ENCODE results near the gene DBF4.

Gene DBF4

GRCh38 chr7:87934699-87935383 lies 58.5 kb downstream of the DBF4 start:
- peak; percentile 42; the same call in 1 of the 2 replicates for TF ChIP-seq ZBTB7A (IDR thresholded peaks at IDR 0.05; ENCODE audit: low read depth)
- TF ChIP-seq MAX (IDR thresholded peaks at IDR 0.05) = peak; percentile 89
- no peak for TF ChIP-seq REST (IDR thresholded peaks at IDR 0.05; ENCODE audit: low read depth)
- no peak for TF ChIP-seq TEAD4 (IDR thresholded peaks at IDR 0.05)

DNA sequence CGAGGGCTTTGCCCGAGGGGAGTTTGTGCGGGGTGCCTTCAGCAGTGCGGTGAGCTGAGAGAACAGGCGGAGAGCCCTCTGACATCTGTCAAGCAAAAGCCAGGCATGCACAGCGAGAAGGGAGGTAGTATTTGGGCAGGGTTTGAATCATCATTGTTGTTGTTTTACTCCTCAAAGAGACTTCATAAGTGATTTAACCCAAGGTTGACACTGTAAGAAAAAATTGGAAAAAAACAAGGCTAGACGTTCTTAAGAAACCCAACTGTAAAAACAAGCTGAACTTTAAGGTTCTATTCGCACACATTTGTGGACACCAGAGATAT lies 59.1 kb downstream of the DBF4 start:
- TF ChIP-seq CREB1 (IDR thresholded peaks at IDR 0.05; ENCODE audit: low read depth) (no peak), TCF12 (IDR thresholded peaks at IDR 0.05; ENCODE audit: low read depth) (no peak), EP300 (IDR thresholded peaks at IDR 0.05; ENCODE audit: borderline replicate concordance) (no peak), USF1 (IDR thresholded peaks at IDR 0.05) (no peak), CEBPB (IDR thresholded peaks at IDR 0.05) (no peak), MAX (IDR thresholded peaks at IDR 0.05) (no peak), RAD21 (IDR thresholded peaks at IDR 0.05; ENCODE audit: low read depth) (no peak), FOXM1 (IDR thresholded peaks at IDR 0.05; ENCODE audit: borderline replicate concordance, low read depth) (no peak), ZBTB7A (IDR thresholded peaks at IDR 0.05; ENCODE audit: low read depth) (no peak), EGR1 (IDR thresholded peaks at IDR 0.05) (no peak), NFIC (IDR thresholded peaks at IDR 0.05) (no peak), REST (IDR thresholded peaks at IDR 0.05; ENCODE audit: low read depth) (no peak), YY1 (IDR thresholded peaks at IDR 0.05; ENCODE audit: low read depth) (no peak), TAF1 (IDR thresholded peaks at IDR 0.05; ENCODE audit: low read depth) (no peak), TEAD4 (IDR thresholded peaks at IDR 0.05) (no peak)

- TF ChIP-seq EGR1 (IDR thresholded peaks at IDR 0.05) (no peak), TCF12 (IDR thresholded peaks at IDR 0.05; ENCODE audit: low read depth) (no peak), NFIC (IDR thresholded peaks at IDR 0.05) (no peak), CEBPB (IDR thresholded peaks at IDR 0.05) (no peak), EP300 (IDR thresholded peaks at IDR 0.05; ENCODE audit: borderline replicate concordance) (no peak), REST (IDR thresholded peaks at IDR 0.05; ENCODE audit: low read depth) (no peak), TEAD4 (IDR thresholded peaks at IDR 0.05) (no peak), YY1 (IDR thresholded peaks at IDR 0.05; ENCODE audit: low read depth) (no peak)
These were observed 64.8 kb downstream of the DBF4 start for GRCh38 chr7:87941138-87941537.

DNA sequence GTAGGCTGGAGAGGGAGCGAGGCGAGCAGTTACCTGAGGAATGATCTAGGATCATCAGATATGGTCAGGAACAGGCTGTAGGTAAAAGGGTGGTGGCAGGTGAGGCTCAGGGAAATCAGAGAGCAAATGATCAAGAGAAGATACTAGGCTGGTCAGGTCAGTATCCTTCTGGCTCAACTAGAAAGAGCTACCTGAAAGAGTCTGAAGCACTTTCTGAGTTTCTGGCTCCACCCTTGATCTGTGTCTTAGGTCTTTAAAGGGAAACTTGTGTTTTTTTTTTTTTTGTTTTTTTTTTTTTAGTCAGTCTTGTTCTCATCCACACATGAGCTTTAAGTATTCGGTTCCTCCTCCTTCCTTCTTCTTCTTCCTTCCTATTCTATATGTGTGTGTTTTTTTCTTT lies 68.3 kb downstream of the DBF4 start:
- TF ChIP-seq FOXM1 (IDR thresholded peaks at IDR 0.05; ENCODE audit: borderline replicate concordance, low read depth) = no peak
- TF ChIP-seq EGR1 (IDR thresholded peaks at IDR 0.05) = no peak
- no peak for TF ChIP-seq NFIC (IDR thresholded peaks at IDR 0.05)
- no peak for TF ChIP-seq USF1 (IDR thresholded peaks at IDR 0.05)
- TF ChIP-seq RAD21 (IDR thresholded peaks at IDR 0.05; ENCODE audit: low read depth) = no peak
- no peak for TF ChIP-seq TEAD4 (IDR thresholded peaks at IDR 0.05)

DNA sequence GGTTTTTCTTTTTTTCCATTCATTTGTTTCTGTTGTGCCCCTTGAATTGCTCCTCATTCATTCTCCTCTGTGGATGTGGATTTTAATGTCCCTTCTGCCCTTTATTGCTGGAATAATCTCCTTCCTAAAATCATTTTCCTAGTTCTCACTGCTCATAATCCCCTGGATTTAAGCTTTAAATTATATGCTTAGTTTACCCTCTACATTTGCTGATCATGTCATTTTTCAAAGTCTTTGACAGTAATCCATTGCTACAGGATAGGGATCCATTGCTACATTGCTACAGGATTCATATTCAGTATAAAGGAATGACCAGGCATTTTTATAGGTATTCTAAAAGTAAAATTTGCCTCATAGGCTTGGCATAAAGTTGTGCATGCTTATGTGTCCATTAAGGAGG lies 72.1 kb downstream of the DBF4 start:
- TF ChIP-seq NFIC (IDR thresholded peaks at IDR 0.05) (no peak), RAD21 (IDR thresholded peaks at IDR 0.05; ENCODE audit: low read depth) (no peak), CEBPB (IDR thresholded peaks at IDR 0.05) (no peak), TAF1 (IDR thresholded peaks at IDR 0.05; ENCODE audit: low read depth) (no peak), USF1 (IDR thresholded peaks at IDR 0.05) (no peak), YY1 (IDR thresholded peaks at IDR 0.05; ENCODE audit: low read depth) (no peak), CREB1 (IDR thresholded peaks at IDR 0.05; ENCODE audit: low read depth) (no peak), ZBTB7A (IDR thresholded peaks at IDR 0.05; ENCODE audit: low read depth) (no peak), EGR1 (IDR thresholded peaks at IDR 0.05) (no peak), FOXM1 (IDR thresholded peaks at IDR 0.05; ENCODE audit: borderline replicate concordance, low read depth) (no peak), TCF12 (IDR thresholded peaks at IDR 0.05; ENCODE audit: low read depth) (no peak), REST (IDR thresholded peaks at IDR 0.05; ENCODE audit: low read depth) (no peak), MAX (IDR thresholded peaks at IDR 0.05) (no peak), TEAD4 (IDR thresholded peaks at IDR 0.05) (no peak), EP300 (IDR thresholded peaks at IDR 0.05; ENCODE audit: borderline replicate concordance) (no peak)

Measured in Ishikawa (cell line).